GM18517 (cell line): ENCODE data around the gene EEFSEC.

Experiments
- ATAC-seq: cut with Tn5 transposase; IDR thresholded peaks from one replicate; pipeline ENCODE4 v1.9.1; 2021; ENCODE audit warnings: mild to moderate bottlenecking, moderate library complexity; ENCODE audit not compliant: unreplicated experiment

The EEFSEC gene

DNA sequence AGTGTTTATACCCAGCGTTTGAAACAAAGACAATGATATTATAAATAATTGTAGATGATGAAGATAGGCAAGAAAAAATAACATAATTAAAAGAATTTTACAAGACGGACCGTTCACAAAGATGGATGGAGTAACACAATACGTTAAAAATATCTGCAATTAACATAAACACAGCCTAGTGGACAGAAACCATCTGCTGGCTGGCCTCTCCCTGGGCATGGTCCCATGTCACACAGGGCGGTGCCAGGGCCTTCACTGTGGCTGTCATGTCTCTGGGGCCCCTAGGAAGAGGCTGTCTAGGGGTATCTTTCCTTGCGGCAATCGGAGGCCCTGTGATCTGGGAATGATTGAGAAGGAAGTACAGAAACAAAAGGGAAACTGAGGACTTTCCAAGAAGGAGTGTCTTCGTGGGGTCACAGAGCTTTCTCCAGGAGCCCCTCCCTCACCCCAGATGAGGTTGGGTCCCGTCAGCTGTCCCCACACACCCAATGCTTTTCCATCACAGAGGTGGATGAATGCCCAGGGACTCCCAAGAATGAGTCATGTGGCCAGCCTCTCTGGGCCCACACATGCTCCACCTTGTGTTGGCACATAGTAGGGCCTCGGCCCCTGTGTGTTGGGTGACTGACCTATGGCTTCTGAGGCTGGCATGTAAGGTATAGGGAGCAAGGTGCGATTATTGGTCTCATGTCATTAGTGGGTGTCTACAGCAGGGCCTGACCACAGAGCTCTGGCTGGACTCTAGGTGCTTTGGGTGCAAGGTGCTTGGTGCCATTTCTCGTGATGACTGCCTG, 226.3 kb downstream of the EEFSEC start:
- ATAC-seq: no peak

DNA sequence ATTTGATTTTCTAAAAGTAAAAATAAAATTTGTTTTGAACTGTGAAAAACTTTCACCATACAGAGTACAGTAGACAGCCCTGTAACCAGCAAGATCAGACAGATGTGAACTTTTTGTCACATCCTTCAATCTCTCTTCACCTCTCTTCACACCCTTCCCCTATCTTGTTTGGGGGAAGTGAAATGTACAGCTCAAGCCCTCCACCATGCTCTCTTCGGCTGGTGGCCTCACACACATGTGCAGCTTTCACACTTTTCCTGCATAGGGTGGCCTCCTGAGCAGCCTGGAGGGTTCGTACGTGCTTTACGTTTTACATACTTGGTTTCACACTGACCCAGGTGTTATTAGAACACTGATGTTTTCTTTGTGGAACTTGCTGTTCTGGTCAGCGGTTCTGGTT, 227.0 kb downstream of the EEFSEC start:
- ATAC-seq: no peak

DNA sequence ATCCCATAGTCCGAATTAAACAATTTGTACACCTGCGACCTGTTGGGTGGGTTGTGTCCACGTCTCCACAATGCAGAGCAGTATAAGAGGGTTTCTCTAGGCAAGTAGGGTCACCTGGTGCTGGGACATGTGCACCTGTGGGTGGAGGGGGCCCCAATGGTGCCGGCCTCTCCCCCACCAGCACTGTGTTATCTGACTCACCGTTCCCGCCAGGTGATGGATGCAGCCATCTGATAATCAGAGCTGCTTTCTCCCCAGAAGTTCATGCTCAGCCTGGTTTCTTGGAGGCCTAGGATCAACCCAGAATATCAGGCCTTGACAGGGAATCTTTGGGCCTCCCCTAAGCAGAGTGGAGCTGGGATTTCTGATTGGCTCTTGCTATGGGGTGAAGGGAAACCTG, 227.4 kb downstream of the EEFSEC start:
- no peak for ATAC-seq

DNA sequence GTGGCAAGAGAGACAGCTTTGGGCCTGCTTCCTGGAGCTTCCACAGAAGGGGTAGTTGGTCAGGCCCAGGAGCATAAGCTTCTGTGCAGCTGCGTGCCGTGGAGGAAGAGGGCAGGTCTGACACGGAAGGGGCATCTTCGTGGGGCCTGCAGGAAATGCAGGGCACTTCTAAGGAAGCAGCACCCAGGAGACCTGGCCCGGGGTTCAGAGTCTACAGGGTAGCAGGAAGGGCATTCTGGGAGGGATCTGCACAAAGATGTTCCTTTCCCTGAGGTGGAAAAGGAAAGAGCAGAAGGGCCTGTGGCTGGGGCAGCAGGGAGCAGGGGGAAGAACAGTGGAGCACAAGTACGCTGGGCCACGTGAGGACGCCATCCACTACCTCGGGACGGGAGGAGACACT, 228.3 kb downstream of the EEFSEC start:
- ATAC-seq: no peak

DNA sequence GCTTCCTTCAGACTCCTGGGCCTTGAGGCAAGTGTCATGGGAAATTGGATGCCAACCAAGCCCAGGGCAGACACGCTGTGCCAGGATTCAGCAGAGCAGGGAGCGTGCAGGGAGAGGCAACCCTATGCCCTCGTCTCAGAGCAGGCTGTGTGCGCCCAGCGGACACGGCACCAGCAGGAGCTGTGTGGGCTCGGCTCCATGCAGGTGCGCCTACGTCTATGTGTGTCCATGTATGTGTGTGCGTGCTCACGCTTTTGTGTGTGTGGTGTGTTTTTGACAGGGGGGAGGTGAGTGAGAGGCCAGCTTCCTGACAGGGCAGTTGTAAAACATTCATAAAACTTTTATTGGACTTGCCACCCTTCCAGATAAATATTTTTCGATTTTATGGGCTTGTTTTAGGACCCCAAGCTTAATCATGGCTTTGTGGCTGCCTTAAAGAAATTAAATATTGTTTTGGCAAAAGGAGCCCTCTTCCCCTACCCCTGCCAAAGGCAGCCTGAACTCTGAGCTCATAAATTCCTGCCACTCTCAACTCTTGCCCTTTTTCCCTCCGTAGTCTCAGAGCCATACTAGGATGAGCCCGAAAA, 229.0 kb downstream of the EEFSEC start:
- ATAC-seq: no peak

DNA sequence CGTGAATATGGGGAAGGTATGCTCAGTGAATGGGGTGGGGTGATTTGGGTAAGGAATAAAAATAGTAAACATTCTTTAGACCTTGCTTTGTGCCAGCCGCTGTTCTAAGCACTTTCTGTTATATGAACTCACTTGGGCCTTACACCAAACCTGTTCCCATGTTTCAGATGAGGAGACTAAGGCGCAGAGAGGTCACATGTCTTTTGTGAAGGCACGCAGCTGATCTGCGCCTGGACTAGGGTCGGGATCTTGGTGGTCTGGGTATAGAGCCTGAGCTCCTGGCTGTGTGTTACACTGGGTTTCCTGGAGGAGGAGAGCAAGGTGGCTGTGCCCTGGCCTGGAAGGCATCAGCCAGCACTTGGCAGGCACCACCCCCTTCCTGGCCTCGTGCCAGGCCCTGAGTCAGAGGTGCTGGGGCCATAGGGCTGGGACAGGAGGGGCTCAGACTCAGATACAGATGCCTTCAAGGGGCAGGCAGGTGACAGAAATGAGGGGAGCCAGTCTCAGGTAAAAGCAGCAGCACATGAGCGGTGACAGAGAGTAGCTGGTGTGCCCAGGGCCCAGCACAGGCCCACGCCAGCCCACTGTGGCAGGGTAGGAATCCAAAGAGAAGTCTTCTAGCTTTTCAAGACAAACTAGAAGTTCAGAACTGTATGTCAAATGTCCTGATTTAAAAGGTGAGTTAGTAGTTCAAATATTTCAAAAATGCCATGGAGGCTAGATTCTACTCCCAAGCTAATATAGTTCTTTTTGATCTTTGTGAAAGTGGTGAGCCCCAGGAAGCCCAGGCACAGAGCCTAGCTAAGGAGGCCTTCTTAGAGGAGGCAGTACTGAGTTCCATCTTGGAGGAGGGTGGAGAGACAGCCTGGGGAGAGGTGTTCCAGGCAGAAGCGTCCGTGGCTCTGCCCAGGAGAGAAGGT, 230.3 kb downstream of the EEFSEC start:
- ATAC-seq: no peak

DNA sequence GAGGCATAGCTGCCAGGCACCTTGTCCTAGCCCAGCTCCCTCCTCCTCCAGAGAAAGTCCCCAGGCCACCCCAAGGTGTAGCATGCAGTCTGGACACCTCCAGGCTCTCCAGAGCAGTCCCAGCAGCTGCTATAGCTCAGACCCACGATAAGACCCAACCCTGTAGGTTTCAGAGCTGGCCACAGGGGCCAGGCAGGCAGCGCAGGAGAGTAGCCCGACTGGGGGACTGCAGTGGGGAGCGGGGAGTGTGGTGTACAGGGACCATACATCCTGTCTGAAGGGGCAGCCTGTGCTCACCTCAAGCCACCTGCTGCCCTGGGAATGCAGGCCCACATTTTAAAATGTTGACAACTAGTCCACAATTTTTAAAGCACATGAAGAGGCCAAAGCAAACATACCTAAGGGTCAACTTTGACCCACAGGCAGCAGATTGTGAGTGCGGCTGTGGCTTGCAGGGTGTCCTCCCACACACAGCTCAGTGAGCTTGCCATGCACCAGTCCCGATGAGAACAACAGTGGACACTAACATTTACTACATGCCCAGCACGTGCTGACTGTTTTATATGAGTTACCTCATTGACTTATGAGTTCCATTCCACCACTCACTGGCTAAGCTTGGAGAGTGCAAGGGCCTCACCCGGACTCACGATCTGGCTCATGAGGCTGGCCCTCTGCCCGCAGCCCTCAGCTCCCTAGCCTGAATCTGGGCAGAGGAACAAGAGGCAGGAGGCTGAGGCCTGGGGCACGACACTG, 232.0 kb downstream of the EEFSEC start:
- ATAC-seq: no peak

DNA sequence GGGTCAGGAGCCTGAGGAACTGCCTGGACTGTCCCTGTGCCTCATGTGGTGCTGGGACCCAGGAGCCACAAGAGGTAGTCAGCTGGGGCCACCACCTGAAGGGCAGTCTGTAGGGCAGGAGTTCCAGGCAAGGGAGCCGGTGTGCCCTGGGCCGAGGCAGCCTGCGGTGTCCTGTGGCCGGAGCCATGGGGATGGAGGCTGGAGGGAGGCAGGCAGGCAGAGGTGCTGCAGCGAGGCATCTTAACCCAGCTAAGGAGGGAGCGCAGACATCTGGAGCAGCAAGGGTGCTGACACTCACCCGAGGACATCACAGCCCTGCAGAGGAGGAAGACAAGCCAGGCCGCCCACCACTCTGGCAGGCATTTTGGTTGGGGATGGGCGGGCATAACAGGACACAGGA, 235.7 kb downstream of the EEFSEC start:
- ATAC-seq: no peak

DNA sequence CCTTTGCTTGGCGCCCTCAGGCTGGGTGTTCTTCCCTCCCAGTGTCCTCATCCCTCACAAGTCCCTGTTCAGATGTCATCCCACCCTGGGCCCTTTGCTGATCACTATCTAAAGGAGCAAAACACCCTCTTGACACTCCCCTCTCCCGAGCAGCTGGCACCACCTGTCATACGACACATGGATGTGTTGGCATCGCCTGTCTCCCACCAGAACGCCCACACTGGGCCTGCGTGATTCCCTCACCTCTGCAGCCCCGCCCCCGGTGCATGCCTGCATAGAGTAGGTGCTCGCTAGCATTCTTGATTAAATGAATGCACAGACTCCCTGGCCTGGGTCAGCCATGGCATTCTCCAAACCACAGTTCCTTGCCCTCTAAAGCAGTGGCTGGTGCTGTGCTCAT, 237.6 kb downstream of the EEFSEC start:
- no peak for ATAC-seq

DNA sequence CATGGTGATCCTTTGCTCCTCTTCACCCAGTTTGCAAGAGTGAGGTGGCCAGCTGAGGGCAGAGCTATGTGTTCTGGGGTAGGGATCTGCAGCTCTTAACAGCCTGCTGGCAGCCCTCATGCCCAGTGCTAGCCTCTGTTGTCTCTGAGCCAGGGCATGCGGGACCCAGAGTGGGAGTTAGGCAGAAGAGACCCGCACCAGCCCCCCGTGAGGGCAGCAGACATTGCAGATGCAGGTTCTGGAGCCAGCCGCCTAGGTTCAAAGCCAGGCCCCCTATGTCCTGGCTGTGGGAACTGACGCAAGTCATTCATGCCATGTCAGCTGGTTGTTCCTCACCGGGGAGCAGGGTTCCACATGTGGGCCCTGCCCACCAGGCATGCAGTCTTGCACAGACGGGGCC, 238.7 kb downstream of the EEFSEC start:
- ATAC-seq: no peak

DNA sequence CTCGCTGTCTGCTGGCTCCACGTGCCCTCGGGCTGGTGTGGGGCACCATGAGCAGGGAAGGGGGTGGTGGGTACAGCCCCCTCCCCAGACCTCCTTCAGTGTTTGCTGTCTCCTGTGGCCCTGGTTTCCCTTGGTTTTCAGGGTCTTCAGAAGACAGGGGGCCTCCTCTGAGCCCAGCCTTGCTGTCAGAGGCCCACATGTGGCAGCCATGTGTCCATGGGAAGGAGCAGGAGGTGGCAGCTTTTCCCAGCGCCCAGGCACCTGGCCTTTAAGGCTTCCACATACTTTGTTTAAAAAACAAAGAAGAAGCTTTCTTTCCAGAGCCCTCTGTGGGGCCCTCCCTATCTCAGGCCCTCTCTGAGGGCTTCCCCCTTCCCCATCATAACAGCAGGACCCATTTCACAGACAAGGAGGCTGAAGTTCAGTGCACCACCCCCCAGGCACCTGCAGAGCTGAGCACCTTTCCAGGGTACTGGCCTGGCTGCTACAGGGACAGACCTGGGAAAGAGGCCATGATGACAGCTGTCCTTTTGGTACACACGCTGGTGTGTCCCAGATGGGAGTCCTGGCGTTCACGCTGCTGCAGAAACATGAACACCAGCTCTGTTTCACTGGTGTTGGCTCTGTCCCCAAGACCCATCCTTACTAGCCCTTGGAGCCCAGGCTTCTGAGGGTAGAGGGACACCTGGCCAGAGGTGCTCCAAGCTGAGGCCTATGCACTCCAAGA, 239.7 kb downstream of the EEFSEC start:
- ATAC-seq: no peak

DNA sequence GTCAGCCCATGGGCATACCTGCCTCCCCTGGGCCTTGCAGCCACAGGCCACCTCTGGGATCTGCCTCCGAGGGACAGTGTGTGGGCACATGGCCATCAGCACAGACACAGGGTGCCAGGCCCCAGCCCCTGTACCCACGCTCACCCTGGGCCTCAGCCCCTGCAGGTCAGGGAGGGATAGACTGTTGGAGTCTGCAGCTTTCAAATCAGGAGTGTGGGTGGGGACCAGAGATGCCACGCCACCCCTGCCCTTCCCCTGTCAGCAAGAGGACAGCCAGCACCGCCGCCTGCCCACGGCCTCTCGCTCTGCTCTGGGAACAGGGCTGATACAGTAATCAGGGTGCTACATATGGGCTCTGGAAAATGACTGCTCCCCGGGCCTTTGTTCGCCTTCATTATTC, 240.8 kb downstream of the EEFSEC start:
- no peak for ATAC-seq

DNA sequence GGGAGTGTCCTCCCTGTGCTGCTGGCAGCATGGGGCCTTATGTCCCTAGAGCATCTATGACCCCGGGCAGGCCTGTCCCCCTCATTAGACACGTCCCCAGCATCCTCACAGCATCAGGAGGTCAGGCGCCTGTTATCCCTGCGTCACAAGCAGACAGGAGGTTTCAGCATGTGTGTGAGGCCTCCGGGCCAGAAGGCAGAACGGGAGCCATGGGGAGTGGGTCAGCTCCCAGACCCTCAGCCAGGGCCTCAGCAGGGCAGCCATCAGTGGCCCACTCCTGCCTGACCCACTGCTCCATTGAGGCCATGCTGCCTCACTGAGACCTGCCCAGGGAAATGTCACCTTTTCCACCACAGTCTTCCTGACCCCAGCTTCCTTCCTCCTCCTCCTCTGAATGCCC, 241.8 kb downstream of the EEFSEC start:
- no peak for ATAC-seq

DNA sequence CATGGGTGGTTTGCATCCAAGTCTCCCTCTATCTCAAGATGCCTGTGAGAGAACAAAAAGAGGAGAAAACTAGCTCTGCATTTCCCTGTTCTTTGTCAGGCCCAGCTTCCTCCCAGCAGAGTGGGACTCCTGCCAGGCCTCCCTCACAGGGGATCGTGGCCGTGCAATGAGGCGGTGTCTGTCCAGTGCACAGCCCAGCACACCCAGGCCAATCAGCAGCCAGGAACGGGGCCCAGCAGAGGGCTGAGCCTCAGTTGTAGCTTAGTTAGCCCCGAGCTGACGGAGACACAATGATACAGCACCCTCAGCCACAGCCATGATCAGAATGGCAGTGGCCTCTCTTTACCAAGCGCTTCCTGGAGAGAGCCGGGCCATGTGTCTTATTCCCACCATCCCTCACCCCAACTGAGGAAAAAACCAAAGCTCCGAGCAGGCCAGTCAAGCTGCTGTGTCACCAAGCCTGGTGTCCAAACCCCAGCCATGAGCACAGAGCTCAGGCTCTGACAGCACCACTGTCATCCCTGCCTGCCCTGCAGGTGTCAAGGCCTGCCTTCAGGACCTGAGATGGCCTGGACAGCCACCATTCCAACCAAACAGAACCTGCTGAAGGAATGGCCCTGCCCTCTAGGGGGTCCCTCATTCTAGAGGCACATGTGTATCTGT, 242.3 kb downstream of the EEFSEC start:
- ATAC-seq: no peak

DNA sequence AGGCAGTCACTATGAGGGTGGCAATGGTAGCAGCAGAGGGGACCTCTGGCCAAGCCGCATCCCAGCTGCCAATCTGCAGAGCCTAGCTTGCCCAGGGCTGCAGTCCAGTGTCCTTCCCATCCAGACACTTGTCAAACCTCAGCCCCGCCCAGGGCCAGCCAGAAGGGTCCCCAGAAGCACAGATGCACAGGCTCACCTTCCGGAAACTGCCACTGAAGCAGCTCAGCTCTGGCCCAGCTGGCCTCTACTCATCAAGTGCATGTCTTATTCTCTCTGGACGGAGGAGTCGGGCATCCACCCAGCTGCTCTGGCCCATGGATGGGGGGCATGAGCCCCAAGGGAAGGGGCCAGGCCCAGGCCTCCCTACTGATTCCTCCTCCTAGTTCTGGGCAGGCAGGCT, 244.2 kb downstream of the EEFSEC start:
- ATAC-seq: no peak

DNA sequence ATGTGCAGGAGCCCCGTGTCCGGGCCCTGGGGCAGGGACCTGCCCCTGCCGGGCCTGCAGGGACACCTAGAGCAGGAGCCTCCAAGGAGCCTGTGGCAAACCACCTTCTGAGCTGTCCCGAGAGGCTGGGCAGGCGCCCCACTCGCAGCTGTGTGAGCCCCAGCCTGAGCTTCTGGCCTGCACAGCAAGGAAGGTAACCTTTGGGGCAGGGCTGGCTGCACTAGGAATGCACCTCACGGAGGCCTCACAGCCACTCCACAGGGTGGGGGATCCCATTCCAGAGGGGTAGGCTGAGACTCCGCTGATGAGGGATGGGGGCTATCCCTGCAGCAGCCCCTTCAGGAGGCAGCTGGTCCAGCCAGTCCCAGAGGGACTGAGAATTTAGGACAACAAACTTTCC, 245.3 kb downstream of the EEFSEC start:
- ATAC-seq: no peak

DNA sequence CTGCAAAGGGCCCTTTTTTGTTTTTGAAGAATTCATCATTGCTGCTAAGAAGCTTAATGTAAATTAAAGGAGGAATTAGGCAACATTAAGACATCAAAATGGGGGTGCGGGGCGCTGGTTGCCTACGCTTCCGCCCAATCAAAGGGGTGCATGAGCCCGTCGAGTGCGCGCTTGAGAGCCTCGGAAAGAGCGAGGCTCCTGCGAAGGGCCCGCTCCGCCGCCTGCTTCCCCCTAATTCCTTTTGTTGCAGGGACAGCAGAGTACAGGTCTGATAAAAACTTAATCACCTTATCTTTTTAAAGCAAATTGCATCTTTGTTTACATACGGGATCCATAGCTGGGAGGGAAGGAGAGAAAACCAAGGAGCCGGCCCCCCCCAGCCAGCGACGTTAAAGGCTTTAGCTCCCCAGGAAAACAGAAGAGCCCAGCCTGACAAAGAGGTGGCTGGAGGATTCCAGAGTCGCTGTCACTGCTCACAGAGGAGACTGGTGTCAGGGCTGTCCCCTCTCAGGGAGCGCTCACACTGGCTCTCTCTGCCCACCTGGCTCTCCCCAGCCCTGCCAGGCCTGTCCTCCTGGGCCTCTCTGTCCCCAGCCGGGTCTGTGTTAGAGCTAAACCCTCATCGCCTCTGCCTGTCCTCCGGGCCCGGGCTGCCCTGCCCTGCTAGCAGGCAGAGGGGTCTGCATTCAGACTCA, 246.1 kb downstream of the EEFSEC start:
- ATAC-seq: no peak

DNA sequence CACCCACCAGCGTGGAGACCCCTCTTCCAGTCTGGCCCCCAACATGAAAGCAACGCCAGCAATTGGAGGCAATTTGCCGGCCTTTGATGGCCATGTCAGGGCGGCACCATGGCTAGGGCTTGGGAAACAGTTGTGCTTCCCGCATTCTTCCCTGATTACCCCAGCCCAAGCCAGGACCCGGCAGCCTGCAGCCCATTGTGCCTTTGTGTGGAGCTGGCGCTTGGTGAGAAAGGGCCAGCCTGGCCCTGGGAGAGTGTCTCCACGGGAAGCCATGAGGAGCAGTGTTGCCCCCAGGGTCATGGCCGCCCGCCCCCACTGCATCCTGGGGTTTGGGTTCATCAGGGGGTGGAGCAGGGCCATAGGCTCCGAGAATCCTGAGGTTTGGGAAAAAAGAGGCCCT, 247.4 kb downstream of the EEFSEC start:
- ATAC-seq: no peak

DNA sequence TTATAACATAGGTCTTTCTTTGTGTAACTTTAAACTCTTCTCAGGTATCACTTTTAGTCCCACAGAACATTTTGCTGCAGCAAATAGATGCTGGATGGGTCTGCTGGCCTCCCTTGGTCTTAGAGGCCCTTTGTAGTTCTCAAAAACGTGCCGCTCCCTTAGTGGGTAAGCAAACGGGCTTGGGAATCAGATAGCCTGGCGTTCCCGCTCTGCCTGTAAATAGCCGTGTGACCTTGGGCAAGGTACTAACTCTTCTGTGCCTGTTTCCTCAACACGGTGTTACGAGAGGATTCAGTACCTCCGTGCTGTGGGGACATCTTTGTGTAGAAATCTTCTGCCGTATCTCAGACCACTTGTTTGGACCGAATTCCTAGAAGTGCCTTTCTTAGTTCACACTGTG, 249.0 kb downstream of the EEFSEC start:
- no peak for ATAC-seq
